KOPT-K1 (cell line): ENCODE results near the gene ZMYND15.

ENCODE experiments used
- H3K27ac ChIP-seq: fragments of 200-600 bp; sonication (generic); 2 replicates; pipeline ENCODE4 v1.5.1; 2016; ENCODE audit warnings: antibody characterized with exemption, mild to moderate bottlenecking, low read depth, low read length; ENCODE audit not compliant: poor library complexity, severe bottlenecking
- H3K36me3 ChIP-seq: fragments of 200-600 bp; sonication (generic); 2 replicates; pipeline ENCODE4 v1.5.1; 2017; ENCODE audit warnings: antibody characterized with exemption, mild to moderate bottlenecking, low read length, moderate library complexity; ENCODE audit not compliant: insufficient read depth
- H3K9me3 ChIP-seq: fragments of 200-600 bp; sonication (generic); 2 replicates; pipeline ENCODE4 v1.5.1; 2017; ENCODE audit warnings: antibody characterized with exemption, low read length, mild to moderate bottlenecking; ENCODE audit not compliant: insufficient read depth, poor library complexity, severe bottlenecking

The ZMYND15 gene

GRCh38 chr17:4780325-4780955 is 40.8 kb downstream of the ZMYND15 start:
- Histone ChIP-seq H3K27ac (no peak overlapping the region), H3K9me3 (no peaks in the 10 kb centered on the region), H3K36me3 (no peaks in the 10 kb centered on the region)

- Histone ChIP-seq H3K36me3 (no peaks in the 10 kb centered on the region), H3K9me3 (no peaks in the 10 kb centered on the region), H3K27ac (no peak overlapping the region)
Measured at GRCh38 chr17:4782652-4783051, 43.0 kb downstream of the ZMYND15 start.

- Histone ChIP-seq H3K9me3 (no peaks in the 10 kb centered on the region), H3K27ac (no peak overlapping the region), H3K36me3 (no peaks in the 10 kb centered on the region)
Measured at GRCh38 chr17:4785311-4786105, 45.9 kb downstream of the ZMYND15 start.

- no peak within 1 kb of the TSS for H3K27ac ChIP-seq
- H3K9me3 ChIP-seq = no peaks in the 10 kb centered on the region
- H3K36me3 ChIP-seq = no peaks in the 10 kb centered on the region
Measured at GRCh38 chr17:4786106-4786511, 46.5 kb downstream of the ZMYND15 start, which contains the start of gene VMO1. VMO1 (minus strand) TSS chr17:4786364; CDS start chr17:4786352, 12 bp downstream.

- Histone ChIP-seq H3K36me3 (no peaks in the 10 kb centered on the region), H3K9me3 (no peaks in the 10 kb centered on the region), H3K27ac (no peak overlapping the region)
Measured at GRCh38 chr17:4786516-4786915, 46.9 kb downstream of the ZMYND15 start.

- Histone ChIP-seq H3K27ac (no peak overlapping the region), H3K36me3 (no peaks in the 10 kb centered on the region), H3K9me3 (no peaks in the 10 kb centered on the region)
Measured at GRCh38 chr17:4788159-4788806, 48.6 kb downstream of the ZMYND15 start.

GRCh38 chr17:4788807-4789700 is 49.4 kb downstream of the ZMYND15 start, which contains the start of gene GLTPD2:
GLTPD2 (plus strand) TSS chr17:4788964; CDS start chr17:4789012, 48 bp downstream.
- Histone ChIP-seq H3K27ac (no peak within 1 kb of the TSS), H3K36me3 (no peaks in the 10 kb centered on the region), H3K9me3 (no peaks in the 10 kb centered on the region)

GRCh38 chr17:4789701-4789950 is 50.0 kb downstream of the ZMYND15 start:
- Histone ChIP-seq H3K36me3 (no peaks in the 10 kb centered on the region), H3K27ac (no peak overlapping the region), H3K9me3 (no peaks in the 10 kb centered on the region)

- Histone ChIP-seq H3K36me3 (no peaks in the 10 kb centered on the region), H3K27ac (no peak overlapping the region), H3K9me3 (no peaks in the 10 kb centered on the region)
Measured at GRCh38 chr17:4789951-4790704, 50.5 kb downstream of the ZMYND15 start.

GRCh38 chr17:4790705-4791088 is 51.1 kb downstream of the ZMYND15 start:
- Histone ChIP-seq H3K9me3 (no peaks in the 10 kb centered on the region), H3K27ac (no peak overlapping the region), H3K36me3 (no peaks in the 10 kb centered on the region)

GRCh38 chr17:4795168-4795567 is 55.5 kb downstream of the ZMYND15 start:
- Histone ChIP-seq H3K36me3 (peaks cover 20% of the 10 kb centered on the region), H3K27ac (no peak overlapping the region), H3K9me3 (no peaks in the 10 kb centered on the region)
